Epithelial cell of proximal tubule (primary cell): Measurements from ENCODE around the gene FNDC3B. TPM values are rescaled to one million over a fixed set of nuclear protein-coding genes. Genes with fewer than 3 reads are reported as not detected.

ENCODE experiments used
- DNase-seq: peaks from one replicate; pipeline ENCODE4 v3.0.0-alpha.2; 2011; ENCODE audit warnings: low read depth
- H3K4me3 ChIP-seq: 2 replicates; pipeline ENCODE4 v1.5.1; 2011; ENCODE audit warnings: low read depth, mild to moderate bottlenecking, low read length
- total RNA-seq: library from RNA; depleted of rRNA; stranded (reverse); fragments of >200 nt; gene quantifications from 2 replicates; pipeline ENCODE4 v1.2.3, GENCODE V29; 2015
- TF ChIP-seq, protein P1 (sequence below): conservative IDR thresholded peaks from 2 replicates; pipeline ENCODE4 v1.5.1; 2012; ENCODE audit warnings: low read depth, mild to moderate bottlenecking, low read length

The FNDC3B gene
- total RNA-seq, 1 donor from 2014 or later, result 37.3 TPM

- DNase-seq, result peak; percentile 93
- TF ChIP-seq, protein P1, sequence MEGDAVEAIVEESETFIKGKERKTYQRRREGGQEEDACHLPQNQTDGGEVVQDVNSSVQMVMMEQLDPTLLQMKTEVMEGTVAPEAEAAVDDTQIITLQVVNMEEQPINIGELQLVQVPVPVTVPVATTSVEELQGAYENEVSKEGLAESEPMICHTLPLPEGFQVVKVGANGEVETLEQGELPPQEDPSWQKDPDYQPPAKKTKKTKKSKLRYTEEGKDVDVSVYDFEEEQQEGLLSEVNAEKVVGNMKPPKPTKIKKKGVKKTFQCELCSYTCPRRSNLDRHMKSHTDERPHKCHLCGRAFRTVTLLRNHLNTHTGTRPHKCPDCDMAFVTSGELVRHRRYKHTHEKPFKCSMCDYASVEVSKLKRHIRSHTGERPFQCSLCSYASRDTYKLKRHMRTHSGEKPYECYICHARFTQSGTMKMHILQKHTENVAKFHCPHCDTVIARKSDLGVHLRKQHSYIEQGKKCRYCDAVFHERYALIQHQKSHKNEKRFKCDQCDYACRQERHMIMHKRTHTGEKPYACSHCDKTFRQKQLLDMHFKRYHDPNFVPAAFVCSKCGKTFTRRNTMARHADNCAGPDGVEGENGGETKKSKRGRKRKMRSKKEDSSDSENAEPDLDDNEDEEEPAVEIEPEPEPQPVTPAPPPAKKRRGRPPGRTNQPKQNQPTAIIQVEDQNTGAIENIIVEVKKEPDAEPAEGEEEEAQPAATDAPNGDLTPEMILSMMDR, result no peak
- no peak overlapping the region for H3K4me3 ChIP-seq
Observed at GRCh38 chr3:172129850-172130716, 90.7 kb downstream of the FNDC3B start.

DNA sequence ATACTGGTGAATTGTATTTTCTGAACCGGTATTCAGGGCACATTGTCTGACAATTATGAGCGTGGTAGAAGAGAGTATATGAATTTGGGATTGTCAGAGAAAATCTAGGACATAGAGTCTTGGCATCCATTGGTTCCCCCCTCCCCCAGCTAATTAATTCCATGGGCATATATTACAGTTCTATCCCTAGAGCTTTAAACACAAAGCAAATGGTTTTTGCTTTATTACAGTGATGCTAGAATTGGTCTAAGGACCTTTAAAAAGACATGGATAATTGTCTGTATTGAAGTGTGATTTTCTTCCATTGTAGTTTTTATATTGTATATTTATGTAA, 91.3 kb downstream of the FNDC3B start:
- no peak for DNase-seq
- TF ChIP-seq, protein P1, result no peak
- H3K4me3 ChIP-seq, result no peak overlapping the region

GRCh38 chr3:172131746-172132145, 92.4 kb downstream of the FNDC3B start:
- no peak overlapping the region for H3K4me3 ChIP-seq
- no peak for DNase-seq
- TF ChIP-seq, protein P1, result no peak

GRCh38 chr3:172132159-172132586, 92.8 kb downstream of the FNDC3B start:
- H3K4me3 ChIP-seq, result no peak overlapping the region
- no peak for DNase-seq
- TF ChIP-seq, protein P1, result no peak

GRCh38 chr3:172132721-172133311, 93.4 kb downstream of the FNDC3B start:
- no peak for DNase-seq
- TF ChIP-seq, protein P1, result no peak
- no peak overlapping the region for H3K4me3 ChIP-seq

DNA sequence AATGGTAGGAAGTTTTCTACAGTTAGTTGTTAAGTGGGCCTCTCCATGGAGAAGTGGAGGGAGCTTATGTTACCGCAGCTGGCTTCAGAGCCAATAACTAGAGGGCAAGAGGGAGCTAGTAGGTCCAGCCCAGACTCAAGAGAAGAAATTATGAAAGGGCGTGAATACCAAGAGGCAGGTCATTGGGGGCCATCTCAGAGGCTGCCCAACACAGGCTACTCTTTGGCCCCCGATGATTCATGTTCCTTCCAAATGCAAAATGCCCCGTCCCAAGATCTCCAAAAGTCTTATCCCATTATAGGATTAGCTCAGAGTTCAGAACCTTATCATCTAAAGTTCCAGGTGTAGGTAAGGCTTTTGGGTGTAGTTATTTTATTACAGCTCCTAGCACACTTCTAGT, 94.5 kb downstream of the FNDC3B start:
- no peak overlapping the region for H3K4me3 ChIP-seq
- no peak for DNase-seq
- TF ChIP-seq, protein P1, result no peak
